ENCODE results near the gene CT45A5.
"Not testable (repeated sequence)": the region's sequence is repeated elsewhere in the genome, so short reads cannot be mapped to it uniquely, and the experiment has no call there.

The CT45A5 gene

GRCh38 chrX:135785403-135785802 lies at the start of gene CT45A5:
Gene CT45A5 (minus strand): TSS chrX:135785503. CDS start chrX:135781729, 3,774 bp downstream.
- not testable (repeated sequence) for DNase-seq

- not testable (repeated sequence) for DNase-seq
Observed at GRCh38 chrX:135819912-135820311, 34.6 kb upstream of the CT45A5 start, which contains the start of gene CT45A2. Gene CT45A2 (minus strand): TSS chrX:135820012. CDS start chrX:135816265, 3,747 bp downstream.

- not testable (repeated sequence) for DNase-seq
Observed at GRCh38 chrX:135802687-135803086, 17.4 kb upstream of the CT45A5 start, which contains the start of gene CT45A6. Gene CT45A6 (minus strand): TSS chrX:135802787. CDS start chrX:135798993, 3,794 bp downstream.

- DNase-seq = not testable (repeated sequence)
Observed at GRCh38 chrX:135768091-135768490, 17.2 kb downstream of the CT45A5 start, which contains the start of gene CT45A3. Gene CT45A3 (minus strand): TSS chrX:135768191. CDS start chrX:135764444, 3,747 bp downstream.

GRCh38 chrX:135744739-135745138 lies 40.6 kb downstream of the CT45A5 start:
- not testable (repeated sequence) for DNase-seq

GRCh38 chrX:135741192-135741715 lies 44.0 kb downstream of the CT45A5 start:
- DNase-seq = no peak

GRCh38 chrX:135740681-135741149 lies 44.6 kb downstream of the CT45A5 start:
- no peak for DNase-seq

- DNase-seq = no peak
Observed at GRCh38 chrX:135737366-135738071, 47.8 kb downstream of the CT45A5 start.

- not testable (repeated sequence) for DNase-seq
Observed at GRCh38 chrX:135734666-135735065, 50.6 kb downstream of the CT45A5 start.
